Natural killer cell treated with Interleukin-12 subunit alpha and Interleukin-12 subunit beta and Interleukin-15 and Interleukin-18, amount 100 ng/mL, for 72 hours (primary cell): ENCODE data around the gene TWIST2. TPM values are rescaled to one million over a fixed set of nuclear protein-coding genes. Genes with fewer than 3 reads are reported as not detected.

Source experiments
- ATAC-seq, 2 donors: fragments of 150-1000 bp; cut with Tn5 transposase in 1 of 2; sonication (Bioruptor Pico), chemical (Tn5 transposase) in 1 of 2; 2 replicates each; pipeline ENCODE4 v1.10.0; 2021
- DNase-seq: peaks from one replicate; pipeline ENCODE4 v3.0.0; 2022; ENCODE audit warnings: low spot score
- H3K27ac Mint-ChIP-seq, 2 donors: 1 replicate in 1 of 2; 2 replicates in 1 of 2; pipeline ENCODE4 v1.8.0; 2022; ENCODE audit warnings: mixed read lengths in 2 of 2, mild to moderate bottlenecking in 1 of 2, moderate library complexity in 1 of 2
- H3K27me3 Mint-ChIP-seq, 2 donors: 1 replicate in 1 of 2; 2 replicates in 1 of 2; pipeline ENCODE4 v1.8.0; 2022; ENCODE audit warnings: mixed read lengths in 2 of 2
- H3K36me3 Mint-ChIP-seq: one replicate; pipeline ENCODE4 v1.8.0; 2022; ENCODE audit warnings: mixed read lengths
- H3K4me1 Mint-ChIP-seq, 2 donors: 1 replicate in 1 of 2; 2 replicates in 1 of 2; pipeline ENCODE4 v1.8.0; 2022; ENCODE audit warnings: low read depth in 2 of 2, mixed read lengths in 2 of 2, mild to moderate bottlenecking in 1 of 2
- H3K4me3 Mint-ChIP-seq: one replicate; pipeline ENCODE4 v1.8.0; 2022; ENCODE audit warnings: mixed read lengths
- H3K9me3 Mint-ChIP-seq: 2 replicates; pipeline ENCODE4 v1.8.0; 2022; ENCODE audit warnings: mixed read lengths
- total RNA-seq, 2 donors: library from RNA; stranded (reverse); gene quantifications; one replicate each; pipeline ENCODE4 v1.2.3, GENCODE V29; 2022

TWIST2 gene
- total RNA-seq, 2 donors from 2014 or later = not detected

DNA sequence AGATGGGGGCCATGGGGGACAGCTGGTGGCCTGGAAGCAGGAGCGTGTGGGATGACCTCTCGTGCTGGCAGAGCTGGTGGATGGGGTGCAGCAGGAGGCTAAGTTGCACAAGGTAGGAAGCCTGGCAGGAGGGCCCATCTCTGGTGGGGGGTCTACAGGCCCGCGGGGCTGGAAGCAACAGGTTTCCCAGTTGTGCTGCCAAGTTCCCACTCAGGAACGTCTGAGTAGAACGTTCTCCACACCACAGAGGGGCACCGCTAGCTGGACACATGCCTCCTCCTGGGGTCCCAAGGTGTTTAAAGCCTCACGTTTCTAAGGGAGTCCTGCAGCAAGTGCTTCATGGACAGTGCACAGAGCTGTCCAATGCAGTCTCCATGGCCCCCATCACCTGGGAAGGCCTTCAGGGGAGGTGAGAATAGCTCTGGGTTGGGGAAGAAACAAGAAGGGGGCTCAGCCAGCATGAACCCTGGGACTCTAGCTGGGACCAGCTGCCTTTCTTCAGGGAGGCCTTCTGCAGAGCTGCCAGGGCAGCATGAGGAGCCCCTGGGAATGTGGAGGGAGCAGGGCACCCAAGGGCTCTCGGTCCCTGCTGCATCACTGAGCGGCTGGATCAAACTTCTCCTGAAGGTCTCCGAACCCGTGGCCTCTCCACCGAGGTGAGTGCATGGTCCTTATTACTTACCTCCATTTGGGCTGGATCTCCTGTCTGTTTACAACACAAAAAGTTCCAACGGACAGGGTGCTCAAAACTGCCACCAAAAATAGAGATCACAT is 80.0 kb downstream of the TWIST2 start:
- ATAC-seq = peak in 1 of 2 donors; percentile 11
- H3K36me3 Mint-ChIP-seq = no peaks in the 10 kb centered on the region
- H3K4me3 Mint-ChIP-seq = no peak overlapping the region
- DNase-seq = no peak
- H3K27ac Mint-ChIP-seq = no peak overlapping the region
- H3K9me3 Mint-ChIP-seq = no peaks in the 10 kb centered on the region
- H3K27me3 Mint-ChIP-seq = peaks cover 25 to 27% of the 10 kb centered on the region in 2 donors
- H3K4me1 Mint-ChIP-seq = no peaks in the 10 kb centered on the region

DNA sequence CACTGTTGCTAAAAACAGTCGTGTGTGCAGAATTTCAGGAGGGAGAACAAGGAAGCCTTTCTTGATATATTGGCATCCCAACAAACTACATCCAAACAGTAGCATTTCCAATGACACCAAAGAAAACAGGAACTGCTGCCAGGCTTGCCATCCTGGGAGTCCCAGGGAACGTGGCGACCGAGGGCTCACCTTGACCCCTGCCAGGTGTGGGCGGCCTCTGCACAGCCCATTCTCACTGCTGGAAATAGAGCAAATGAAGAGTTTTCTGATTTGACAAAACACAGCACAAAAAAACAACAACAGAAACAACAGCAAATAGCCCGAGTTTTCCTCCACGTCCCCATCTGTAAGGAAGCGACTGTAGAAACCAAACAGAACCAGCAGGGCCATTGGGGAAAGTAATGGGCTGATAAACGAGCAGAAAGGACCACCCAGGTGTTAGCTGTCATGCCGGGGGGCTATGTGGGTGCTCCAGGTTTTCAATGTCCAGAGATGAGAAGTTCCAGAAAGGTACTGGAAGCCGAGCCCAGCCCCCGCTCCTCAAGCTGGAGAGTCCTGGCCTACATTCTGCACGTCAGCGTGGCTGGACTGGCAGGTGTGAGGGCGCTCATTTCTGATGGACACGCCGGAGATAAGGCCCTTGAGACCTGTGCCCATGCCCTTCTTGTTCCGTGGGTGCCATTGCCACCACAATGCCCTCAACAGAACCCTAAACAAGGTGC is 80.8 kb downstream of the TWIST2 start:
- H3K27ac Mint-ChIP-seq = no peak overlapping the region
- H3K4me1 Mint-ChIP-seq = no peaks in the 10 kb centered on the region
- no peaks in the 10 kb centered on the region for H3K36me3 Mint-ChIP-seq
- no peak for DNase-seq
- H3K9me3 Mint-ChIP-seq = no peaks in the 10 kb centered on the region
- no peak for ATAC-seq
- peaks cover 27 to 32% of the 10 kb centered on the region in 2 donors for H3K27me3 Mint-ChIP-seq
- H3K4me3 Mint-ChIP-seq = no peak overlapping the region

DNA sequence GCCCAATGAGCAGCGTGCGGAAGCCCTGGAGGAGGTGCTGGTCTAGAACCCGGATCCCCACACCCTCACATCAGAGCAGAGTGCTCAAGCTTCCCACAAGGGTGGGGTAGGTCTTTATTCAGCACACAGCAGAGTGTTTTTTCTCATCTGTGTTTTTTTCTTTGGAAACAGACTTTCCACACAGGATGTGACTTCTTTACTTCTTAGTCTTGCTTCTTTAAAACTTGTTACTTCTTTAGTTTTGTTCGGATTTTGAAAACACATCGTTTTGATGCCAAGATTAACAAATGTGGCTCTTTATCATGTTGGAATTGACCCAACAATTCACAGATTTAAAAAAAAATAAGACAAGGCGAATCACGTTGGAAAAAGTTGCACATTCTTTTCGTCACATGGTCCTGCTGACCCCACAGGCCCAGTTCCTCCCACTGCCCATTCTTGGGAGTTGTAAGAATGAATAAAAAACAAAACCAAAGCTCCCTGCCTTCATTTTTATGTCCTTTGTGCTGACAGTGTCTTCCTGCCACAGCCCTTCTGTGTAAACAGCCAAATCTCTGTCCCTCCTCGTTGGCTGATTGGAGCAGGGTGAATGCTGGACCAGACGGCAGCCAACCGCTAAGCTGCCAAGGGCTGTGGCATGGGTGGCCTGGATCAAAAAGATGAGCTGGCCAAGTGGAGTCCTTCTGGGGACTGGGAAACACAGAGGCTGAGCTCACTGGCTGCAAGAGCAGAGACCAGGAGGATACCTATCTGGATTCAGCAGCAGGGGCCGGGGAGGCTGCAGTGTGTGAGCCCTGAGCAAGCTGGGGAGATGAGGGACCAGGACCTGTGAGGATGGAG is 81.6 kb downstream of the TWIST2 start:
- H3K4me1 Mint-ChIP-seq = no peaks in the 10 kb centered on the region
- H3K27me3 Mint-ChIP-seq = peaks cover 29 to 40% of the 10 kb centered on the region in 2 donors
- ATAC-seq (no peak), DNase-seq (no peak)
- no peak overlapping the region for H3K4me3 Mint-ChIP-seq
- H3K36me3 Mint-ChIP-seq = no peaks in the 10 kb centered on the region
- H3K9me3 Mint-ChIP-seq = no peaks in the 10 kb centered on the region
- H3K27ac Mint-ChIP-seq = no peak overlapping the region

DNA sequence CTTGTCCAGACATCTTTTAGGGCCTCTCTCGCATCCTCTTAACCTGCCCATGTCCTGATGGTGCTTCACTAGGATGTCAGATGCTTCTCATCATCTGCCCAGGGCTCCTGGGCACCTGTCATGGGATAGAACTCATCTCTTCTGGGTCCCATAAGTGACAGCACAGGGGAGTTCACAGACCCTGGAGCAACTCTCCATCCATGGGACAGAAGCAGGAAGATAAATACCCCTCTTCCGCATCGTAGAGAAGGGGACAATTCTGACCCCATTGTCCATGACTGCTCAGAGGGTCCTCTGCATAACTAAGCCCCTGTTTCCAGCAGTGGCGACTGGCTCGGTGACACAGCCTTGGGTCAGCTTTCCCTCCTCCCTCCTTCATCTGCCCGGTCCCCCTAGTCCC is 82.3 kb downstream of the TWIST2 start:
- peaks cover 31 to 42% of the 10 kb centered on the region in 2 donors for H3K27me3 Mint-ChIP-seq
- ATAC-seq (no peak), DNase-seq (no peak)
- no peak overlapping the region for H3K27ac Mint-ChIP-seq
- no peaks in the 10 kb centered on the region for H3K4me1 Mint-ChIP-seq
- no peaks in the 10 kb centered on the region for H3K36me3 Mint-ChIP-seq
- H3K9me3 Mint-ChIP-seq = no peaks in the 10 kb centered on the region
- no peak overlapping the region for H3K4me3 Mint-ChIP-seq

DNA sequence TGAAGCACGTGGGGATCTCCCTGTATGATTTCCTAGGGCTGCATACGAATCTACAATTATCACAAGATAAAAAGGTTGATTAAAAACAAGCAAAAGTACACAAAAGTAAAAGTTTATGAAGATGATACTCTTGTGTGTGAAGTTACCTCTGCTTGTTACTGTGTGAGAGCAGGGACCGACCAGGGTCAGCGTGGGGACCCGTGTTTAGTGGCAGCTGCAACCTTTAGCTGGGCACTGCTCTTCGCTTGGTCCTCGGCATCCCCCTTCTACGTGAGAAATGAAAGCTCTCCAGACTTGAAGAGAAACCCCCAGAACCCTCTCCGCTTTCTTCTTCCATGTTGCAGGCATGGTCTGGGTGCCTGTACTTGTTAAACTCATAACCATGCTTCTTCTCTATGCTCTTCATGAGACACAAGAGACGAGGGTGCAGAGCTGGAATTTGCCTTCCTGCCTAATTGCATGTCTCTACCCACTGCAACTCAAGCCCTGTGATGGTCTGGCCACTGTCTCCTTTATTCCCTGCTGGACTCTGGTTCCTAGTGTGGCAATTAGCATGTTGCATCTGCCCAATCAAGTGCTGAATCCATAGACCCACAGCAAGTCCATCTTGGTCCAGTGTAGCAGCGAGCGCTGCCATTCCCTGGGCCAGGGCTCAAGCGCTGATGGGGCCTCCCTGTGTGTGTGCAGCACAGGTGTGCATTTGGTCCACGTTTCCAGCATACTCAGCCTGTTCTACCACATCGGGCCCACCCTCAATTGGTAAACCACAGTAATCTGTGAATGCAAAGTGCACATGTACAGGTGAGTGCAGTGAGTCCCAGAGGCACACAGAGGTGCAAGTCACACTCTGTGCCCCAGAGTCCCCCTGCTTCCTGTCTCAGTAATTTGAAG is 88.5 kb downstream of the TWIST2 start:
- H3K4me1 Mint-ChIP-seq = no peaks in the 10 kb centered on the region

DNA sequence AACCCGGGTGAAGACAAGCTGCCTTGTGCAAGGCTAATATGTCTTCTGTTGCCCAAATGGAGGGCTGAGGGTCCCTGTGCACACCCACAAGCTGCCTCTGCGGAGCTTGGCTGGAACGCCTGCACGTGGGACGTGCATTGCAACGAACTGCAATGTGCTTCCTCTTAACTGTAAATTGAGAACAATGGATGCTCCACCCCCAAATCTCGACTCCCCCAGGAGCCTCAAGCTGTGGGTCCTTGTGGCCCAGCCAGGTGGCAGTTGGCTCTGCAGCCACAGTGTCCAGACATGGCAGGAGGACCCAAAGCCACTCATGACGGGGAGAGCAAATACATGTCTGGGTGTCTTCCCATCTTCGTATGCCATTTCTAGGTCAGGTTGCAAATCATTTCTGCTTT is 90.1 kb downstream of the TWIST2 start:
- no peak overlapping the region for H3K27ac Mint-ChIP-seq
- no peak for ATAC-seq
- DNase-seq = no peak
- peaks cover 19 to 26% of the 10 kb centered on the region in 2 donors for H3K27me3 Mint-ChIP-seq
- H3K4me1 Mint-ChIP-seq = no peaks in the 10 kb centered on the region
- H3K9me3 Mint-ChIP-seq = no peaks in the 10 kb centered on the region
- no peaks in the 10 kb centered on the region for H3K36me3 Mint-ChIP-seq
- no peak overlapping the region for H3K4me3 Mint-ChIP-seq

More for the DNA sequence above, 88.5 kb downstream of the TWIST2 start:
- no peak for ATAC-seq
- Mint-ChIP-seq H3K36me3 (no peaks in the 10 kb centered on the region), H3K27ac (no peak overlapping the region), H3K4me3 (no peak overlapping the region), H3K27me3 (peaks cover 22 to 37% of the 10 kb centered on the region in 2 donors), H3K9me3 (no peaks in the 10 kb centered on the region)
- no peak for DNase-seq

DNA sequence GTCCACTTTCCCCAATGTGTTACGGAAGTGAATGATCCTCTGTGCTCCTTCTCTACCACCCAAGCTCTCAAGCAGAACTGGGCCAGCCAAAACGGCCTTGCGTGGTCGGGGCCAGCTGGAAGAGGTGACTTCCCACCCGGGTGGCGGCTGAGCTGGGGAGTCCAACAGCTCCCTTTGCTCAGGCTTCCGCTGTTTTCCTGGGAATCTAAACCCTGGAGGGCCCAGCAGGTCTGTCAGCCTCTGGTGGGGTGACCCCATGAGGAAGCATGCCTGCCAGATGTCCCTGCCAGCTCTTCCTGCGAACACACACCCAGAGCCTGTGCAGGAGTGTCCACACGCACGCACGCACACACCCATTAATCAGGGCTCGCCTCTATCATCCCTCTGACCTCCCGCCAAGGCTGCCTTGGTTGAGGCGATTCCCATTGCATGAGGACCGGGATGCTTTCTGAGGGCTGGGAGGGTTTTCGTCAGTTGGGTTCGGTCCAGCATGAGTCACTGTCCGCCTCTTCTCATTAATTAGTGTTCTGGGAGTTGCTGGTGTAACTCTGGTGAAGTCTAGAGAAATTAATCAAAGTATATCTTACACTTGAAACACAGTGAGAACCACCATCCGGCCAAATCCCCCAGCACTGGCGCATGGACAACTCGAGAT is 90.6 kb downstream of the TWIST2 start:
- H3K36me3 Mint-ChIP-seq = no peaks in the 10 kb centered on the region
- H3K4me1 Mint-ChIP-seq = no peaks in the 10 kb centered on the region
- ATAC-seq = no peak
- H3K27ac Mint-ChIP-seq = no peak overlapping the region
- H3K4me3 Mint-ChIP-seq = no peak overlapping the region
- H3K27me3 Mint-ChIP-seq = peaks cover 23 to 26% of the 10 kb centered on the region in 2 donors
- no peak for DNase-seq
- H3K9me3 Mint-ChIP-seq = no peaks in the 10 kb centered on the region

DNA sequence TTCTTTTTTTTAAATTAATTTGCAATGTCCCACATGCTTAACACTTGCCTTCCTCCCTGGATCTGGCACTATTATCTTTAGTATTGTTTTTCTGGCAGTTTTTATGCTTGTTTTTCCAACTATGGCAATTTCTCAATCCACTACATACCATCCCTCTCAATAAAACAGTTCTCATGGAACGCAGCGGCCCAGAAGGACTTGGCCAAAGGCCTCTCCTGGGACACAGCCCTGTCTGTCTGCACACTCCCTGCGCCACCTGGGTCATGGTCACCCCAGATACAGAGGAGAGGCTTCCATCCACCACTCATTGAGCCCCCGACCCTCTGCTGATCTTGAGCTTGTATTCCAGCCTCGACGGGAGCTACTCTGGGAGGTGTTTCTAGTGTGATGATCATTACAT is 91.2 kb downstream of the TWIST2 start:
- Mint-ChIP-seq H3K36me3 (no peaks in the 10 kb centered on the region), H3K9me3 (no peaks in the 10 kb centered on the region), H3K27me3 (peaks cover 21% of the 10 kb centered on the region in 2 donors), H3K4me1 (no peaks in the 10 kb centered on the region), H3K27ac (no peak overlapping the region), H3K4me3 (no peak overlapping the region)
- DNase-seq (no peak), ATAC-seq (no peak)

DNA sequence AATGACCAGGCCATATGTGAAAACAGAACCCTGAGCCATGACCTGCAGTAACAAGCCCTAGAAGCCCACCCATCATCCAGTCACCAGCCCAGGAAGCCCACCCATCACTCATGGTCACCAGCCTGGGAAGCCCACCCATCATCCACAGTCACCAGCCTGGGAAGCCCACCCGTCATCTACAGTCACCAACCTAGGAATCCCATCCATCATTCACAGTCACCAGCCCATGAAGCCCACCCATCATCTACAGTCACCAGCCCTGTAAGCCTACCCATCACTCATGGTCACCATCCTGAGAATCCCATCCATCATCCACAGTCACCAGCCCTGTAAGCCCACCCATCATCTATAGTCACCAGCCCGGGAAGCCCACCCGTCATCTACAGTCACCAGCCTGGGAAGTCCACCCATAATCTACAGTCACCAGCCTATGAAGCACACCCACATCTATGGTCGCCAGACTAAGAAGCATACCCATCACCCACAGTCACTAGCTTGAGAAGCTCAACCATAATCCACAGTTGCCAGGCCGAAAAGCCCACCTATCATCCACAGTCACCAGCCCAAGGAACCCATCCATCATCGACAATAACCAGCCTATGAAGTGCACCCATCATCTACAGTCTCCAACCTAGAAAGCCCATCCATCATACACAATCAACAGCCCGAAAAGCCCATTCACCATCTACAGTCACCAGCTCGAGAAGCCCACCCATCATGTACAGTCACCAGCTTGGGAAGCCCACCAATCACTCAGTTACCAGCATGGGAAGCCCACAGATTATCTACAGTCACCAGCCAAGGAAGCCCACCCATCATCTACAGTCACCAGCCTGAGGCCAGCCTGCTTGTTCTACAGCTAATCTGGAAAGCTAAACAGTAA is 91.9 kb downstream of the TWIST2 start:
- ATAC-seq (no peak), DNase-seq (no peak)
- Mint-ChIP-seq H3K27ac (no peak overlapping the region), H3K27me3 (peaks cover 15 to 17% of the 10 kb centered on the region in 2 donors), H3K4me3 (no peak overlapping the region), H3K9me3 (no peaks in the 10 kb centered on the region), H3K36me3 (no peaks in the 10 kb centered on the region), H3K4me1 (no peaks in the 10 kb centered on the region)

DNA sequence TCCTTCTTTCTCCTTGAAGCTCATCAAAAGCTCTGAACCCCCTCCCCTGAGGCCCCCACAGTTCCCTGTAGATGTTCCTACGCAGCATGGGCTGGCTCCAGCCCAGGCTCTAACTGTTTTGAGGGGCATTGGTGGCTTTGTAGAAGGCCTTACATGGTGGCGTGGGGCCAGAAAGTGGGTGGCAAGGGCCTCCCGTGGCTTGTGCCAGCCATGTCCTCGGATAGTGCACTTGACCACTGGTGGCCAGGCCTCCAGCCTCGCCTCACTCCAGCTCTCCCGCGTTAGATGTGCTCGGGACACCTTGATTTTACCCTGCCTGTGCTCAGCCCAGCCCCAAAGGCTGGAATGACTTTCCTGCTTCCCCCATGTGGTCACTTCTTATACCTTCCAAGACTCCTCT is 92.9 kb downstream of the TWIST2 start:
- H3K36me3 Mint-ChIP-seq = no peaks in the 10 kb centered on the region
- no peak for DNase-seq
- no peaks in the 10 kb centered on the region for H3K4me1 Mint-ChIP-seq
- ATAC-seq = no peak
- H3K9me3 Mint-ChIP-seq = no peaks in the 10 kb centered on the region
- peaks cover 14 to 15% of the 10 kb centered on the region in 2 donors for H3K27me3 Mint-ChIP-seq
- no peak overlapping the region for H3K27ac Mint-ChIP-seq
- no peak overlapping the region for H3K4me3 Mint-ChIP-seq

DNA sequence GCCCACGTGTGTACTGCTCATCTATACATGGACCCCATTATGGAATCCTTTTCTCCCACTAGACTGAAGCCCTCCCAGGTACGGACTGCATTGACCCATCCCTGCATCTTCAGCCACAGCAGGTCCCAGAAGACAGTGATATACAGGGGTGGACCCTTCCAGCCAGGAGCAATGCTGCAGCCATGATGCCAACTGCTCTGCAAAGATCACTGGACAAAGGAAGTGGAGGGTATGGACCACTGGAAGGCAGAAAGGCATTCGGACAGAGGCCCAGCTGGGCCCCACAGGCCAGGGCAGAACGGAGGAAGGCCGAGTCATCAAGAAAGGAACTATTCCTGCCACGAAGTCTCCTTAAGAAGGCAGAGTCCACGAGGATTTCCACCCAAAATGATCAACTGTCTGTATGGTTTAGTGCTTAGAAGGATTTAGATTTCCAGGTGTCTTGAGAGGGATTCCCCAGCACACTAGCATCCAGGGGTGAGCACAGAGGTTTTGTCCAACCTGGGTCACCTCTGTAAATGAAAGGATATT is 93.4 kb downstream of the TWIST2 start:
- H3K4me1 Mint-ChIP-seq = no peaks in the 10 kb centered on the region
- no peaks in the 10 kb centered on the region for H3K9me3 Mint-ChIP-seq
- ATAC-seq (no peak), DNase-seq (no peak)
- no peaks in the 10 kb centered on the region for H3K36me3 Mint-ChIP-seq
- no peak overlapping the region for H3K4me3 Mint-ChIP-seq
- H3K27ac Mint-ChIP-seq = no peak overlapping the region
- peaks cover 13 to 15% of the 10 kb centered on the region in 2 donors for H3K27me3 Mint-ChIP-seq
